Activated T-cell treated with anti-CD3 and anti-CD28 coated beads, Interleukin-2, amount 50 U/mL, for 48 hours (primary cell): ENCODE data around the gene KRTAP4-5.
"Not testable (repeated sequence)": the region's sequence is repeated elsewhere in the genome, so short reads cannot be mapped to it uniquely, and the experiment has no call there.

ENCODE experiments used
- DNase-seq, 2 experiments: peaks; one replicate each; pipeline ENCODE4 v3.0.0-alpha.2; 2020

KRTAP4-5 gene

DNA sequence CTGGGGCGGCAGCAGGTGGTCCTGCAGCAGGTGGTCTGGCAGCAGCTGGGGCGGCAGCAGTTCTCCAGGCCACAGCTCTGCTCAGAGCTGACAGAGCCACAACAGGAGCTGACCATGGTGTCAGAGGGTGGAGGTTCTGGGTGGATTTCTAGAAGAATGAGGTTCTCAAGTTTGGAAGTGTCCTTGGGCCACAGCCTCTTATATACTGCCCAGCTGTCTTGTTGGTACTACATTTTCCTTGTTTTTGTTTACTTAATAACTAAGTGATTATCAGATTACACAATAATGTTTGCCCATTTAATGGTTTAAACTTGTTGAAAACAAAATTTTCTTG, at the start of gene KRTAP4-5:
KRTAP4-5 (minus strand) TSS at position 174 of the 334 bp plus-strand sequence; CDS start at position 116, 58 bp downstream.
- DNase-seq = no peak

DNA sequence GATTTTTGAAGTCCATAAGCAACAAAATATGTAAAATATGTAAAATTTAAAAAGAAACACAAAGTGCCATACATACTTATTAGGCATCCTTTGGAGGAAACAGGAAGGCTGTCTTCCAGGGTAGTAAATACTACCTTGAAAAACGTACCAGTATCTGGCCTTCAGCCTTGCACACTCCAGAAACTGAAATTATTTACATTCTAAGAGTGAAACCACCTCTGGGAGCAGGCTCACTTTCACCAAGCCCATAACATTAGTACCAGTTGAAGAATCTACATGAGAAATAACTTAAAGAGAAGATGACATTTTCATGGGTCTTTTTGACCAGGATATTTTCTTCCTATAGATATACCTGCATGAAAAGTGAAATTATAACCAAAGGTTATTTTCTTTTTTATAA, 46.4 kb upstream of the KRTAP4-5 start:
- no peak for DNase-seq

DNA sequence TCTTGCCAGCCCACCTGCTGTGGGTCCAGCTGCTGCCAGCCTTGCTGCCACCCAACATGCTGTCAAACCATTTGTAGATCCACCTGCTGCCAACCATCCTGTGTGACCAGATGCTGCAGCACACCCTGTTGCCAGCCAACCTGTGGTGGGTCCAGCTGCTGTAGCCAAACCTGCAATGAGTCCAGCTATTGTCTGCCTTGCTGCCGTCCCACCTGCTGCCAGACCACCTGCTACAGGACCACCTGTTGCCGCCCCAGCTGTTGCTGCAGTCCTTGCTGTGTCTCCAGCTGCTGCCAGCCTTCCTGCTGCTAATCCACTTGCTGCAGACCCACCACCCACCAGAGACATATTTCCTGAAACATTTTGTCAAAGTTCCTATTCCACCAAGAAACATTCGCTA, 40.7 kb upstream of the KRTAP4-5 start:
- DNase-seq = no peak

DNA sequence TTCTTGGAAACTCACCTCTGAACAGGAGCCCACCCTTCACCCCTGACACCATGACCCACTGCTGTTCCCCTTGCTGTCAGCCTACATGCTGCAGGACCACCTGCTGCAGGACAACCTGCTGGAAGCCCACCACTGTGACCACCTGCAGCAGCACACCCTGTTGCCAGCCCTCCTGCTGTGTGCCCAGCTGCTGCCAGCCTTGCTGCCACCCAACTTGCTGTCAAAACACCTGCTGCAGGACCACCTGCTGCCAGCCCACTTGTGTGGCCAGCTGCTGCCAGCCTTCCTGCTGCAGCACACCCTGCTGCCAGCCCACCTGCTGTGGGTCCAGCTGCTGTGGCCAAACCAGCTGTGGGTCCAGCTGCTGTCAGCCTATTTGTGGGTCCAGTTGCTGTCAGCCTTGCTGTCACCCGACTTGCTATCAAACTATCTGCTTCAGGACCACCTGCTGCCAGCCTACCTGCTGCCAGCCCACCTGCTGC, 40.3 kb upstream of the KRTAP4-5 start, which contains the start of gene KRTAP9-1:
KRTAP9-1 (plus strand) TSS at position 51 of the 482 bp plus-strand sequence; CDS start at position 51, 0 bp downstream.
- not testable (repeated sequence) for DNase-seq

DNA sequence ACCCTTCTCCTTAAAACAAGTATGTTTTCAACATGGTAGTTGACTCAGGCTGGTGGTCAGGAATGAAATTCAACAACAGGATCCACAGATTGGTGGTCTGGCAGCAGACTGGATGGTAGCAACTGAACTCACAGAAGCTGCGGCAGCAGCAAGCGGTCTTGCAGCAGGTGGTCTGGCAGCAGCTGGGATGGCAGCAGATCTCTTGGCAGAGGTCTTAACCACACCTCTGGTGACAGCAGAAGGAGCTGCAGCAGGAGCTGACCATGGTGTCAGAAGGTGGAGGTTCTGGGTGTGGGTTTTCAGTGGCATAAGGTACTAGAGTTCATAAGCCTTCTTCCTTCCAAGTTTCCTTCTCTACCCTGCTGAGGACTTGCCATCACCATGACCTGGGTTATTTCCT, 37.2 kb upstream of the KRTAP4-5 start:
- DNase-seq = no peak

DNA sequence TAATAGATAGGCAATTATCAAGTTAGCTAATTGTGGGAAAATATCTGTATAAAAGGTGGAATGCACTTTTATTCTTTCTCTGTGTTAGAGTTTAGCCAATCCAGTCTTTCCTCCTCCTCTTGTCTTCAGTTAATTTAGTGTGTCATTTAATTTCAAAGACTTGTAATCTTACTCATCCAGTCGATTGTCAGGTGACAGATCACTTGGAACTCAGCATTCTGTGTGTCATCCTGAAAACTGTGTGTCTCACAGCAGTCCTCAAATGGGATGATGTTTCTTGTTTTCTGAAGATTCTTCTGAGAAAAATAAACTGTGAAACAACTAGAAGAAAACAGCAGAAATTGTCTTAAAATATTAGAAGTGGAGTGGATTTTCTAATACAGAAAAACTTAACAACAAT, 35.4 kb upstream of the KRTAP4-5 start:
- no peak for DNase-seq

DNA sequence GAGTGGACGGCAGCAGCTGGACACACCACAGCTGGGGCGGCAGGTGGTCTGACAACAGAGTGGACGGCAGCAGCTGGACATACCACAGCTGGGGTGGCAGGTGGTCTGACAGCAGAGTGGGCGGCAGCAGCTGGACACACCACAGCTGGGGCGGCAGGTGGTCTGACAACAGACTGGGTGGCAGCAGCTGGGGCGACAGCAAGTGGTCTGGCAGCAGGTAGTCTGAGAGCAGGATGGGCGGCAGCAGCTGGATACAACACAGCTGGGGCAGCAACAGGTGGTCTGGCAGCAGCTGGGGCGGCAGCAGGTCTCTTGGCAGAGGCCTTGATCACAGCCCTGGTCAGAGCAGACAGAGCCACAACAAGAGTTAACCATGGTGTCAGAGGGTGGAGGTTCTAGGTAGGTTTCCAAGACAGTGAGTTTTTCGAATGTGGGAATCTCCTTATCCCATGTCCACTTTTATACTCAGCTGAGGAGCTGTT, 34.9 kb upstream of the KRTAP4-5 start, which contains the start of gene KRTAP4-1:
KRTAP4-1 (minus strand) TSS at position 432 of the 482 bp plus-strand sequence; CDS start at position 375, 57 bp downstream.
- no peak for DNase-seq

DNA sequence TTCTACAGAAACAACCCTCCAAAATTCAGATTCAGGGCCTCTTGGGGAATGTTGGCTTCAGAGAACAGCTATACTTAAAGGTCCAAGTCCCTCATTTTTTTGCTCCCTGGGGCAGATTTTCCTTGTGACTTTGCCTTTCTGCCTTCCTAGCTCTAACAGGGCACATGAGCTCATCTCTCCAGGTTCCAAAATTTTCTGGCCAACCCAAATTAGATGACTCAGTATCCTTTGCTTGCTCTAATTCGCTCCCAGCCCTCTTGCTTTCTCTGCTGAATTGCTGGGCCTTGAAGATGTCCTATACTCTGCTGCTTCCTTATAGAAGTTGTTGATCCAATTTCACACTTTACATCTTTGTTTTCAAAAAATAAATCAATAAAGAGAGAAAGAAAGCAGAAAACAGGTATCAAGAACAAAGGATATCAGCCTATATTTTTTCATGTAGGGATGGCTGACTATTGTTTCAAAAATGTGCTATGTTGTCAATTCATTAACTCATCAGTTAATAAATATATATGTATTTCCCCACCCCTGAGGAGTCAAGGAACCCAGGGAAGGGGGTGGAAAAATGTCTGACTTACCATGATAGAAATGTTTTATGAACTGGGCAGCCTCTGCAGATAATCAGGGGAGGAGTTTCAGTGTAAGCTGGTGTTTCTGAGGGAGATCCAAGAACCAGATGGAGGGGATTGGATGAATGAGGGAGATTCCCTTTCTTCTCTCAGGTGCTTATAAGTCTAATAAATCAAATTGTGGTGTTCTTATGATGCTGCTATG, 29.4 kb upstream of the KRTAP4-5 start:
- DNase-seq = no peak

DNA sequence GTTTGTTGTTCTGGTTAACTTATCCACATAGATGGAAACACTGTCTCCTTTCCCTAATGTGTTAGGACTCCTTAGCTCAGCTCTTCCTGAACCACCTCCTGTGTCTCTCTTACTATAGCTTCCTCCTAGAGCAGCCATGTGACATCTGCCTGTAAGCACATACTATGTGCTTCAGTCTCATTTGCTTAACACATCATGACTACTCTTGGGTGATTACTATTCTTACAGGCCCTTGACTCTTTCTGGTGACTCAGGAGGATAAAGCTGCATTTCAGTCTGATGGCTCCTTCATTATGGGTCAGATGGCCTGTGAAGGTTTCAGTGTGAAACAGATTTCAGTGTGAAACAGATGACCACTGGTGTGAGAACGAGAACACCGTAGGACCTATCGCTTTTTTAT, 28.7 kb upstream of the KRTAP4-5 start:
- no peak for DNase-seq

DNA sequence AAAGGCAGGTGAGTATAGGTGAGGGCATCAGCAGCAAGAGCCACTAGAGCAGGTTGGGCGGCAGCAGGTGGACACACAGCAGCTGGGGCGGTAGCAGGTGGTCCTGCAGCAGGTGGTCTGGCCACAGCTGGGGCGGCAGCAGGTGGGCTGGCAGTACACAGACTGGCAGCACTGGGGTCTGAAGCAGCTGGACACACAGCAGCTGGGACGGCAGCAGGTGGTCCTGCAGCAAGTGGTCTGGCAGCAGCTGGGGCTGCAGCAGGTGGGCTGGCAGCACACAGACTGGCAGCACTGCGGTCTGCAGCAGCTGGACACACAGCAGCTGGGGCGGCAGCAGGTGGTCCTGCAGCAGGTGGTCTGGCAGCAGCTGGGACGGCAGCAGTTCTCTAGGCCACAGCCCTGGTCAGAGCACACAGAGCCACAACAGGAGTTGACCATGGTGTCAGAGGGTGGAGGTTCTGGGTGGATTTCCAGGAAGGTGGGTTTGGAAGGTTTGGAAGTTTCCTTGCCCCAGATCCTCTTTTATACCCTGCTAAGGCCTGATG, 28.2 kb upstream of the KRTAP4-5 start, which contains the start of gene KRTAP4-2:
KRTAP4-2 (minus strand) TSS at position 495 of the 545 bp plus-strand sequence; CDS start at position 438, 57 bp downstream.
- no peak for DNase-seq

DNA sequence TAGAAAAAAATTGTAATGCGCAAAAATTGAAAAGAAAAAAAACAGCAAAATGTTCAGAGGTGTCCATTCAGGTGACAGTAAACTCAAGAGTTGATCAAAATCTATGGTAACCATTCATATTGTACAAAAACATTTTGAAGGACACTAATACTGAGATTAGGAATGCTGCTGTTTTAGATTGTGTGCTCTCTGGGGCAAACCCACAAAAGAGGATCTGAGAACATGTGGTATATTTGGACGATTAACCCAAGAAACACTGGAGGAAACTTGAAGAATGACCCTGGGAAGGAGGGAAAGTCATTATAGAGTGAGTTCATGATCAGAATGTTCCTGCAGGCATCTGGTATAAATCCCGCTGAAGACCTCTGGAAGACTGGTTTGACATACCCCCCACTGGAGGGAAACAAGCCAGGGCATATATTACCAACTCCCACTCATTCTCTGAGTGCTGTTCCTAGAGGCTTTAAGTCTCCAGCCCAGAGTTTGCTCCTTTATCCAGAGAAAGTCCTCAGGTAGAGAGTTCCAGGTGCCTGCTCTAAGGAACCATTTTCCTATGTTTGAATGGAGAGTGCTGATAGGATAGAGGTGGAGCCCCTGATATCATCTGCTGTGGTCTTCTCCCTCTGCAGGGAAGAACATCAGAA, 27.2 kb upstream of the KRTAP4-5 start:
- DNase-seq = no peak

DNA sequence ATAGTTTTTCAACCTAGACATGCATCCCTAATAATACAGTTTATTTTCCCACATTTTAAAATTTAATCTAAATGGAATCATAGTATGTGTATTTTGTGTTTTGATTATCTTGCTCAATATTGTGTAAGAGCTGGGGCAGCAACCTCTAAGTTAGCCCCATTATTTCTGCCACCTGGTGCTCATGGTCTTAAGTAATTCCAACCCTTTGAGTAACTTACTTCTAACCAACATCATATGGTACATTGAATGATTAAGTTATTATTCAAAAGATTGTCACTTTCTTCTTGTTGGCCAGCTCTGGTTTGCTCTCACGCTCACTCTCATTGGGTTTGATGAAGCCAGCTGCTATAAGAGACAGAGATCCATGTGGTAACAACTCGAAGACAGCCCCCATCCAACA, 22.3 kb upstream of the KRTAP4-5 start:
- no peak for DNase-seq

DNA sequence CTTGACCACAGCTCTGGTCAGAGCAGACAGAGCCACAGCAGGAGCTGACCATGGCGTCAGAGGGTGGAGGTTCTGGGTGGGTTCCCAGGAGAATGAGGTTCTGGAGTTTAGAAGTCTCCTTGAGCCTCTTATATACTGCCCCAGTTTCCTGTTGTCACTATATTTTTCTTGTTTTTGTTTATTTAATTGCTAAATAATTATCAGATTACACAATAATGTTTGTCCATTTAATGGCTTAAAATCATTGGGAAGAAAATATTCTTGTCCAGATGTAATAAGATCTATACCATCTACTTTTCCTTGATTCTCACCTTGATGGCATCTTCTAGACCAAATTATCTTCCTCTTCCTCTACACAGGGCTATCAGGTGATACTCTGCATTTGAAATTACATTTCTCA, 18.5 kb upstream of the KRTAP4-5 start, which contains the start of gene KRTAP4-3:
KRTAP4-3 (minus strand) TSS at position 101 of the 400 bp plus-strand sequence; CDS start at position 52, 49 bp downstream.
- DNase-seq = no peak

DNA sequence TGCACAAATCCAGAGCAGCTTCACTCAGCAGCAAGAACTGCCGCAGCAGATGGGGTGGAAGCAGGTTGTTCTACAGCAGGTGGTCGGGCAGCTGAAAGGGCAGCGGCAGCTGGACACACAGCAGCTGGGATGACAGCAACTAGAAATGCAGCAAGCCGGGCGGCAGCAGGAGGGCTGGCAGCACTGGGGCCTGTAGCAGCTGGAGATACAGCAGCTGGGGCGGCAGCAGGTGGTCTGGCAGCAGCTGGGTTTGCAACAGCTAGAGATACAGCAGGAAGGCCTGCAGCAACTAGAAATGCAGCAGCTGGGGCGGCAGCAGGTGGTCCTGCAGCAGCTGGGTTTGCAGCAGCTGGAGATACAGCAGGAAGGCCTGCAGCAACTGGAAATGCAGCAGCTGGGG, 17.9 kb upstream of the KRTAP4-5 start:
- no peak for DNase-seq

DNA sequence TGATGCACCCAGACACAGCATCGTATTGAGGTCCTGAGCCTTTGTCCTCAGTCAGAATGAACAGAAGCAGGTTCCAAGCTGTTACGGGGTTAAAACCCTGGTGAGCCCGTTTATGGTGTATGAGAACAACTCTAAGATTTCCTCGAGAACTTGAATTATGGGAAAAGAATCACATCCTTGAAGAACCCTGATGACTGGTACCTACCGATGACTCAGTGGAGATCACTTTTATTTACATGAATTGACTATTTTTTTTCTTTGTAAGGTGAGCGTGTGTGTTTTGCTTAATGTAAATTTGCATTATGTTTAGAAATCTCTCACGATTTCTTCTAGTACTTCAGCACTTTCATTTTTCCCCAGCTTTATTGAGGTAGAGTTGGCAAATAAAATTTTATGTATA, 14.2 kb upstream of the KRTAP4-5 start:
- no peak for DNase-seq

DNA sequence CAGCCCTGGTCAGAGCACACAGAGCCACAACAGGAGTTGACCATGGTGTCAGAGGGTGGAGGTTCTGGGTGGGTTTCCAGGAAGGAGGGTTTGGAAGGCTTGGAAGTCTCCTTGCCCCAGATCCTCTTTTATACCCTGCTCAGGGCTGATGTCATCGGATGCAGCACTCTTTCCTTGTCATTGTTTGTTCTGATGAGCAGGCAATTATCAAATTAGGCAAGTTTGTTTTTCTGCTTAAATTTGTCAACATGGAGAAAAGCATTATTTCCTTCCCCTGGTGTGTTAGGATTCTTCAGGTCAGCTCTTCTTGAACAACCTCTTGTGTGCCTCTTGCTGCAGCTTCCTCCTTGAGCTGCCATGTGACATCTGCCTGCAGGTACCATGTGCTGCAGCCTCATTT, 11.0 kb upstream of the KRTAP4-5 start, which contains the start of gene KRTAP4-4:
KRTAP4-4 (minus strand) TSS at position 101 of the 400 bp plus-strand sequence; CDS start at position 44, 57 bp downstream.
- DNase-seq = no peak

DNA sequence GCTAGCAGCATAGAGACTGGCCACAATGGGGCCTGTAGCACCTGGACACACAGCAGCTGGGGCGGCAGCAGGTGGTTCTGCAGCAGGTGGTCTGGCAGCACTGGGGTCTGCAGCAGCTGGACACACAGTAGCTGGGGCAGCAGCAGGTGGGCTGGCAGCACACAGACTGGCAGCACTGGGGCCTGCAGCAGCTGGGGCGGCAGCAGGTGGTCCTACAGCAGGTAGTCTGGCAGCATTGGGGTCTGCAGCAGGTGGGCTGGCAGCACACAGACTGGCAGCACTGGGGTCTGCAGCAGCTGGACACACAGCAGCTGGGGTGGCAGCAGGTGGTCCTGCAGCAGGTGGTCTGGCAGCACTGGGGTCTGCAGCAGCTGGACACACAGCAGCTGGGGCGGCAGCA, 10.6 kb upstream of the KRTAP4-5 start:
- DNase-seq = not testable (repeated sequence)

DNA sequence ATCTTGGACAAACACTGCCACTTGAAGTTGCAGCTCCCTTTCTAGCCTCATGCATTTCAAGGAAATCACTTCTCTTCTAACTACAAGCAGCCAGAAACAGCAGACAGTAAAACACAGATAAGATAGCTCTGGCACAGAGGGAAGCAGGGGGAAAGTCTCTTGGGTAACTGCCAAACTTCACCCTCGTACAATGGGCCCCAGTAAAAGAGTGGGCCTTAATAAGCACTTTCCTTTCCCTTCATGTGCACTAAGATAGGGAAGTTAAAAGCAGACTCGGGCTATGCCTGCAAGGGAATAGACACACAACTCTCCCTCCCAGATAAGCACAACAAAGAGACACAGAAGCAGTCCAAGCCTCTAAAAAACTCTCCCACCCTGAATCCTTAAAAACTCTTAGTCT, 4.2 kb upstream of the KRTAP4-5 start:
- no peak for DNase-seq

DNA sequence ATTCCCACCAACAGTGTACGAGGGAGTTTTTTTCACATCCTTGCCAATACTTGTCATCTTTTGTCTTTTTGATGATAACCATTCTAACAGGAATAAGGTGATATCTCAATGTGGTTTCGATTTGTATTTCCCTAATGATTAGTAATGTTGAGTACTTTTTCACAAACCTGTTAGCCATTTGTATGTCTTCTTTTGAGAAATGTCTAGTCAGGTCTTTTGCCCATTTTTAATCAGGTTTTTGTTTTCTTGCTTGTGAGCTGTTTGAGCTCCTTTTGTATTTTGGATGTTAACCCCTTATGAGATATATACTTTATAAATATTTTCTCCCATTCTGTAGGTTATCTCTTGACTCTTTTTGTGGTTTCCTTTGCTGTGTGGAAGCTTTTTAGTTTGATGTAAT, 1.9 kb upstream of the KRTAP4-5 start:
- DNase-seq = no peak

DNA sequence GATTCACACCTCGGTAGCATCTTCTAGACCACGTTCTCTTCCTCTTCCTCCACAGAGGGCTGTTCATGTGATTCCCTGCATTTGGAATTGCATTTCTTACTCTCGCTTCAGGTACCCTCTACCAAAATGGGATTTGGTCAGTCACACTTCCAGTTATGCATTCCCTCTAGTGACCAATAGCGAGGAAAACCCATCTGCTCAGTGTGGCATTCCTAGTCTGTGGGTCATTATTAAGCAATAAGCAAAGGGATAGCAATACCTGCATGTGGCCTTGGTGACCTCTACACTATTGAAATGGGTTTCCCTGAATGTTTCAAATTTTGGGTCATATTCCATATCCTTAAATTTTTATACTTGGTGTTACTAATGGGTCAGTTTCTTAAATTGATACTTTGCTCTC, 401 bp upstream of the KRTAP4-5 start:
- no peak for DNase-seq

DNA sequence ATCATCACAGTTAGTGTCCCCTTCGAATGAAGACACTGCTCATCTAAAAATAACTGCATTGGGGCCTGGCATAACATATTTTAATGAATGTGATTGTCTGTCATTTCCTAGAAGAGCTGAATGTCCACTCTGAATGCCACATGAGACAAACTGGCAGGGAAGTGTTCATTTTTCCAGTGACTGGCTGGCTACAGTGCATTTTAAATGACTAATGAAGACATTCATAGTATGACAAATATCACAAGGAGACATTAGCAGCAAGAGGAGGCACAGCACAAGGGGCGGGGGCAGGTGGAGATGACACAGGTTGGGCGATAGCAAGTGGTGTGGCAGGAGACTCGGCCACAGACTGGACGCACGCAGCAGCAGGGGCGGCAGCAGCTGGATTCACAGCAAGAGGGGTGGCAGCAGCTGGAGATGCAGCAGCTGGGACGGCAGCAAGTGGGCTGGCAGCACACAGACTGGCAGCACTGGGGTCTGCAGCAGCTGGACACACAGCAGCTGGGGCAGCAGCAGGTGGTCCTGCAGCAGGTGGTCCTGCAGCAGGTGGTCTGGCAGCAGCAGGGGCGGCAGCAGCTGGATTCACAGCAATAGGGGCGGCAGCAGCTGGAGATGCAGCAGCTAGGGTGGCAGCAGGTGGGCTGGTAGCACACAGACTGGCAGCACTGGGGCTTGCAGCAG, 514 bp downstream of the KRTAP4-5 start:
- not testable (repeated sequence) for DNase-seq

DNA sequence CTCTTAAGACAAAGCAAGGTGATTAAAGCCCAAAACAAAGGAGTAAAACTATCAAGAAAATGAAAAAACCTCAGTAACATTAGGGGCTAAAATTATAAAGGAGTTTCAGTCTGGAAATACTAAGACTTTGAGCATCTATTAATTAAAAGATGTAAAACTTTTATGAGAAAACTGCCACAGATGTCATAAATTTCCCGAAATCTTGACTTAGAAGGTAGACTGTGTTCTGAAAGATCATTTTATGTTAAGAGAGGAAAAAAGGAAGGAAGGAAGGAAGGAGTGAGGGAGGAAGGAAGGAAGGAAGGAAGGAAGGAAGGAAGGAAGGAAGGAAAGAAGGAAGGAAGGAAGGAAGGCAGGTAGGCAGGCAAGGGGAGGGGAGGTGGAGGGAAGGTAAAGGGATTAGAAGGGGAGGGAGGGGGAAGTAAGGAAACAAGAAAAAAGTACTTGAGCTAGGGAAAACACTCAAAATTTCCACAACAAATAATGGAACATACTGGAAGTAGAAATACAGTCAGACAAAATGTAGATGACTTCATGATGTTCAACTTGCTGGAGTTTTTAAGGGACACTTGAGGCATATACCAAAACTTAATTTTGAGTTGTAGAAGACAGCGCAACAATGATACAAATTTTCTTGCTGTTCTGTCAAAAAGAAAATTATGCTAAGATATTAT, 2.0 kb downstream of the KRTAP4-5 start:
- DNase-seq = no peak
